Measurements from ENCODE around the gene MRPS6.

GRCh38 chr21:34143685-34144182 is 70.4 kb downstream of the MRPS6 start:
- TF ChIP-seq POLR2A (IDR thresholded peaks at IDR 0.05; ENCODE audit: low read length) (no peak), GATA1 (IDR thresholded peaks at IDR 0.05; ENCODE audit: low read depth, low read length) (no peak)
